Stimulated activated CD4-positive, alpha-beta T cell treated with anti-CD3 and anti-CD28 coated beads, Interleukin-4, amount 100 ng/mL, for 48 hours (primary cell): ENCODE measurements around the gene DCAF16.

Source experiments
- DNase-seq, 2 donors: peaks; one replicate each; pipeline ENCODE4 v3.0.0-alpha.2; 2020; ENCODE audit warnings: low read depth in 2 of 2

Gene DCAF16

GRCh38 chr4:17781300-17782287 is 29.0 kb downstream of the DCAF16 start, which contains the start of gene FAM184B:
FAM184B (minus strand) TSS chr4:17781621; CDS start chr4:17781299, 322 bp downstream.
- no peak for DNase-seq

- DNase-seq = no peak
Measured at GRCh38 chr4:17780501-17781299, 29.9 kb downstream of the DCAF16 start.

- DNase-seq = no peak
Measured at GRCh38 chr4:17778431-17778830, 32.1 kb downstream of the DCAF16 start.

GRCh38 chr4:17773135-17773698 is 37.3 kb downstream of the DCAF16 start:
- no peak for DNase-seq

GRCh38 chr4:17771284-17771908 is 39.2 kb downstream of the DCAF16 start:
- DNase-seq = no peak

- no peak for DNase-seq
Measured at GRCh38 chr4:17770845-17771244, 39.7 kb downstream of the DCAF16 start.

- DNase-seq = no peak
Measured at GRCh38 chr4:17769406-17770174, 41.0 kb downstream of the DCAF16 start.

GRCh38 chr4:17766826-17767458 is 43.6 kb downstream of the DCAF16 start:
- DNase-seq = no peak

GRCh38 chr4:17765514-17766286 is 44.9 kb downstream of the DCAF16 start:
- DNase-seq = no peak

GRCh38 chr4:17763931-17764330 is 46.6 kb downstream of the DCAF16 start:
- no peak for DNase-seq

GRCh38 chr4:17763416-17763815 is 47.1 kb downstream of the DCAF16 start:
- DNase-seq = no peak

- no peak for DNase-seq
Measured at GRCh38 chr4:17762726-17763125, 47.8 kb downstream of the DCAF16 start.

- DNase-seq = no peak
Measured at GRCh38 chr4:17761062-17761461, 49.5 kb downstream of the DCAF16 start.

- DNase-seq = no peak
Measured at GRCh38 chr4:17760626-17761025, 49.9 kb downstream of the DCAF16 start.

- no peak for DNase-seq
Measured at GRCh38 chr4:17758485-17758884, 52.1 kb downstream of the DCAF16 start.

- no peak for DNase-seq
Measured at GRCh38 chr4:17757621-17758020, 52.9 kb downstream of the DCAF16 start.

- DNase-seq = no peak
Measured at GRCh38 chr4:17753646-17754045, 56.9 kb downstream of the DCAF16 start.
